Measurements from ENCODE around the gene SCIMP.
"Not testable (repeated sequence)": the region's sequence is repeated elsewhere in the genome, so short reads cannot be mapped to it uniquely, and the experiment has no call there.

SCIMP gene

DNA sequence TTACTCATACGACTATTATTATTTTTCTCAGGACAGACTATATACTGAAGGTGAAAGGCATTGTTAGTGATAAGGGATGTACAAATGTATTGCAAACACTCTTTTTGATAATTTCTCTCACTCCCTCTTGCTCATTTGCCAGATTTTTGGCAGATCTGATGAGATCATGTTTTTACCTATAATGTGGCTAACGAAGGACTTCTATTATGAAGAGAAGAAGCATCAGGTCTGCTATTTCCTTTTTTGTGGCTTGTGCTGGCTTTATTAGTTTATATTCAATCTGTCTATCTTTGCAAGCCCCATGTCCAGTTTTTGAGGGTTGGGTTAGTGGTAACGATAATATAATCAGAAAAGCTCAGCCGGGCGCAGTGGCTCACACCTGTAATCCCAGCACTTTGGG, 22.5 kb upstream of the SCIMP start:
- Histone ChIP-seq H3K4me3 (ENCODE audit: low read length) (no peak overlapping the region), H3K9me3 (ENCODE audit: insufficient read depth, low read depth, low read length) (no peaks in the 10 kb centered on the region), H3K27me3 (ENCODE audit: insufficient read depth, low read length) (no peaks in the 10 kb centered on the region), H3K36me3 (ENCODE audit: insufficient read depth, low read depth, low read length) (no peaks in the 10 kb centered on the region), H3K27ac (ENCODE audit: low read length) (no peak overlapping the region), H3K9ac (ENCODE audit: low read depth, low read length) (no peak overlapping the region), H3K4me1 (ENCODE audit: insufficient read depth, low read length) (no peaks in the 10 kb centered on the region)

DNA sequence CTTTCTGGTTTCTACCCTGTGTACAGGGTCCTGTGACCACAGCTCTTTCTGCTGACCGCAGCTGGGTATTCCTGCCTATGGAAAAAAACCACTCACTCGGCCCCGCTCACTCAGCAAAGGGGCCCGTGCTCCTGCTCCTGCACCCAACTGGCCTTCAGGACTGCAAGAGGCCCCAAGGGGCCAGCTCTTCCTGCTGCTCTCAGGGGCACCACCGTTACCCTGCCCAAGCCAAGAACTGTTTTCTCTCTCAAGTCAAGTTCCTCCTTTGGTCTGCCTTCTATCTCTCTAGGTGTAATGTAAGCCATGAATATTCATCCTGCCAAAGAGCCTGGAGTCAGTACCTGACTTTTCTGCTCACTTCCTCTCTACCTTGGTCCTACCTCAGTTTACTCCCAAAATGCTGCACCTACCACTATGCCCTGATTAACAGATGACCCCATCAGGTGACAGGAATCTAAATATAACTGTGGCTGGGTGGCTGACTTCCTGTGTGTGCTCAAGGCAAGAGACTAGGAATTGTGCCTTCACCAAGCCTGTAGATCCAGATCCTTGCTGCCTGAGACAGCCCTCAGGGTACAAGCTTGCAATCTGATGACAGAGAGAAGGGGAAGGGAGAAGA, 20.4 kb upstream of the SCIMP start:
- Histone ChIP-seq H3K36me3 (ENCODE audit: insufficient read depth, low read depth, low read length) (no peaks in the 10 kb centered on the region), H3K4me1 (ENCODE audit: insufficient read depth, low read length) (no peaks in the 10 kb centered on the region), H3K27me3 (ENCODE audit: insufficient read depth, low read length) (no peaks in the 10 kb centered on the region), H3K27ac (ENCODE audit: low read length) (no peak overlapping the region), H3K4me3 (ENCODE audit: low read length) (no peak overlapping the region), H3K9me3 (ENCODE audit: insufficient read depth, low read depth, low read length) (no peaks in the 10 kb centered on the region), H3K9ac (ENCODE audit: low read depth, low read length) (no peak overlapping the region)

DNA sequence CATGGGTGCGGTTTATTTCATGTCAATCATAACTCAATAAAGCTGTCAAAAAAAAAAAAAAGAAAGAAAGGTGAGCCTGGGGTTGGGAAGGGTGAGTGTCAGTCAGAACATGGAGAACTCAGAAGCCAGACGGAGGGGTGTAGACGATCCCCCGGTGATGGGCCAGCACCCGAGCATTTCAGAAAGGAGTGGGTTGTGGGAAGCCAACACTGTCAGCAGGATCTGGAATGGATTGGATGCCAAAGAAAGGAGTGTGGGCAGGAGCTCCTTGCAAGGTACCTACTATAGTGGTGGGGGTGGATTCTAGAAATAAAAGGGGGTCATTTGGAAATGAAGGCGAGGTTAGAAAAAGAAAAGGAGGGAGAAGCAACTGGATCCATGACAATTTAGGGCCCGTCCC, 19.8 kb upstream of the SCIMP start:
- Histone ChIP-seq H3K27ac (ENCODE audit: low read length) (no peak overlapping the region), H3K9me3 (ENCODE audit: insufficient read depth, low read depth, low read length) (no peaks in the 10 kb centered on the region), H3K27me3 (ENCODE audit: insufficient read depth, low read length) (no peaks in the 10 kb centered on the region), H3K4me3 (ENCODE audit: low read length) (no peak overlapping the region), H3K4me1 (ENCODE audit: insufficient read depth, low read length) (no peaks in the 10 kb centered on the region), H3K36me3 (ENCODE audit: insufficient read depth, low read depth, low read length) (no peaks in the 10 kb centered on the region), H3K9ac (ENCODE audit: low read depth, low read length) (no peak overlapping the region)

- Histone ChIP-seq H3K27ac (ENCODE audit: low read length) (no peak overlapping the region), H3K4me1 (ENCODE audit: insufficient read depth, low read length) (no peaks in the 10 kb centered on the region), H3K9ac (ENCODE audit: low read depth, low read length) (no peak overlapping the region), H3K27me3 (ENCODE audit: insufficient read depth, low read length) (no peaks in the 10 kb centered on the region), H3K4me3 (ENCODE audit: low read length) (no peak overlapping the region), H3K36me3 (ENCODE audit: insufficient read depth, low read depth, low read length) (no peaks in the 10 kb centered on the region), H3K9me3 (ENCODE audit: insufficient read depth, low read depth, low read length) (no peaks in the 10 kb centered on the region)
Observed at GRCh38 chr17:5249615-5250014, 15.0 kb upstream of the SCIMP start.

DNA sequence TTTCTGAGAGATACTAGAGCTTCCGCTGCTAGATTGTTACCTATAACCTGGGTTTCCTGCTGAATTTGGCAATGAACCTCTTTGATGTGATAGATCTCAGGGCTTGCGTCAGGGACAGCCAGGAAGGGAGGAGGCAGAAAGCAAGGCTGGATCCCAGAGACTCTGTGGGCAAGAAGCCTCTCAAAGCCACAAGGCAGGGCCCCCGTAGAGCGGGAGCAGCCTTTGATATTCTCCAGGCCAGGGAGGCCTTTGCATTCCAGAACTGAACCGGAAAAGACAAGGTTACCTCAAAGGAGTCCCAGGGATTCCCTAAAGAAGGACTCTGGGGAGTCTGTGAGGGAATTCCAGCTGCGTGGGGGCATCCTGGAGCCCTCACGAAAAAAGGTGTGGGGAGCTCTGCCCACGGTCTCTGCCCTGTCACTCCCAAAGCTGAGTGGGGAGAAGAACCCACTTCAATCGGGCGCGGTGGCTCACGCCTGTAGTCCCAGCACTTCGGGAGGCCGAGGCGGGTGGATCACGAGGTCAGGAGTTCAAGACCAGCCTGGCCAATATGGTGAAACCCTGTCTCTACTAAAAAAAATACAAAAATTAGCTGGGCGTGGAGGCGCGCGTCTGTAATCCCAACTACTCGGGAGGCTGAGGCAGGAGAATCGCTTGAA, 14.3 kb upstream of the SCIMP start:
- no peak overlapping the region for H3K27ac ChIP-seq (ENCODE audit: low read length)
- H3K27me3 ChIP-seq (ENCODE audit: insufficient read depth, low read length): no peaks in the 10 kb centered on the region
- H3K9ac ChIP-seq (ENCODE audit: low read depth, low read length): no peak overlapping the region
- no peak overlapping the region for H3K4me3 ChIP-seq (ENCODE audit: low read length)
- no peaks in the 10 kb centered on the region for H3K36me3 ChIP-seq (ENCODE audit: insufficient read depth, low read depth, low read length)
- no peaks in the 10 kb centered on the region for H3K9me3 ChIP-seq (ENCODE audit: insufficient read depth, low read depth, low read length)
- H3K4me1 ChIP-seq (ENCODE audit: insufficient read depth, low read length): no peaks in the 10 kb centered on the region

GRCh38 chr17:5247621-5248020, 13.0 kb upstream of the SCIMP start:
- Histone ChIP-seq H3K9me3 (ENCODE audit: insufficient read depth, low read depth, low read length) (no peaks in the 10 kb centered on the region), H3K27me3 (ENCODE audit: insufficient read depth, low read length) (no peaks in the 10 kb centered on the region)

GRCh38 chr17:5241861-5242671, 7.4 kb upstream of the SCIMP start:
- H3K4me3 ChIP-seq (ENCODE audit: low read length): no peak overlapping the region
- no peak overlapping the region for H3K27ac ChIP-seq (ENCODE audit: low read length)
- H3K9ac ChIP-seq (ENCODE audit: low read depth, low read length): no peak overlapping the region

More at GRCh38 chr17:5247621-5248020, 13.0 kb upstream of the SCIMP start:
- Histone ChIP-seq H3K4me3 (ENCODE audit: low read length) (no peak overlapping the region), H3K9ac (ENCODE audit: low read depth, low read length) (no peak overlapping the region), H3K27ac (ENCODE audit: low read length) (no peak overlapping the region), H3K4me1 (ENCODE audit: insufficient read depth, low read length) (no peaks in the 10 kb centered on the region), H3K36me3 (ENCODE audit: insufficient read depth, low read depth, low read length) (no peaks in the 10 kb centered on the region)

GRCh38 chr17:5239769-5240168, 5.1 kb upstream of the SCIMP start:
- not testable (repeated sequence) for H3K27ac ChIP-seq (ENCODE audit: low read length); H3K4me3 ChIP-seq (ENCODE audit: low read length); H3K4me1 ChIP-seq (ENCODE audit: insufficient read depth, low read length); H3K9ac ChIP-seq (ENCODE audit: low read depth, low read length); H3K27me3 ChIP-seq (ENCODE audit: insufficient read depth, low read length); H3K9me3 ChIP-seq (ENCODE audit: insufficient read depth, low read depth, low read length); H3K36me3 ChIP-seq (ENCODE audit: insufficient read depth, low read depth, low read length)

More at GRCh38 chr17:5241861-5242671, 7.4 kb upstream of the SCIMP start:
- H3K36me3 ChIP-seq (ENCODE audit: insufficient read depth, low read depth, low read length): no peaks in the 10 kb centered on the region
- no peaks in the 10 kb centered on the region for H3K27me3 ChIP-seq (ENCODE audit: insufficient read depth, low read length)
- no peaks in the 10 kb centered on the region for H3K4me1 ChIP-seq (ENCODE audit: insufficient read depth, low read length)
- no peaks in the 10 kb centered on the region for H3K9me3 ChIP-seq (ENCODE audit: insufficient read depth, low read depth, low read length)

DNA sequence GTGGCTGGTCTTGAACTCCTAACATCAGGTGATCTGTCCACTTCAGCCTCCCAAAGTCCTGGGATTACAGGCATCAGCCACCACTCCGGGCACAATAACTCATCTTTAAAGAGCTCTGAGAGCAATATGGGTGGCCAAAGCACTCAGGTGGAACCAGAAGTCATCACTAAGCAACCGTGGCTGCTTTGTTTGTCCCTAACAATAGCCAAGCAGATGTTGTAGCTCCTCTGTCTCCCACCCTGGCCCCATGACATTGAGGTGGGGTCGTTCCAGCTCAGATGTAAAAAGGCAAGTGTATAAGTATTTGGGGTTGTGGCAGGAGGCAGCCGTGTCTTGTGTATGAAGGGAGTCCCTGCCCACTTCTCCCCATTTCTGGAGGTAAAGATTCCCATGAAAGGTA, 3.7 kb upstream of the SCIMP start:
- Histone ChIP-seq H3K27me3 (ENCODE audit: insufficient read depth, low read length) (no peaks in the 10 kb centered on the region), H3K36me3 (ENCODE audit: insufficient read depth, low read depth, low read length) (no peaks in the 10 kb centered on the region), H3K9me3 (ENCODE audit: insufficient read depth, low read depth, low read length) (no peaks in the 10 kb centered on the region), H3K4me3 (ENCODE audit: low read length) (no peak overlapping the region), H3K9ac (ENCODE audit: low read depth, low read length) (no peak overlapping the region), H3K27ac (ENCODE audit: low read length) (no peak overlapping the region), H3K4me1 (ENCODE audit: insufficient read depth, low read length) (no peaks in the 10 kb centered on the region)

DNA sequence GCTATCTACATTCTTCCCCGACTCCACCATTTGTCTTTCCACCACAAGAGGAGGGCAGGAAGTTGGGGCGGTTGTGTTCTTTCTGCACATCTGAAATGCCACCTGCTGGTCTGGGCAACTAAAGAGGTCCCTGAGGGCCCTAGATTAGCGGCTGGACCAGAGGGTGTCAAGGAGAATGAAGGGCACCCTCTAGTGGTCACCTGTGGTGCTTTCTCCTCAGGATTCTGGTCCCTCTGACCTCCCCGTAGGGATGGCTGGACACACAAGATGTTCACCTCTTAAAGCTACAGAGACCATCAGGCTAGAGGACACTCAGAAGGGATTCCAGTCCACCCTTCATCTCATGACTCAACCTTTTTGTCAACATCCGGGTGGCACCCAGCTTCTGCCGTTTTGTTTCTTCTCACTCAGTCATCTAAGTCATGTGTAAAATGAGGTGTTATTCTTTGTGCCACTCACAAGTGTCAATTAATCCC, 2.9 kb upstream of the SCIMP start:
- no peaks in the 10 kb centered on the region for H3K27me3 ChIP-seq (ENCODE audit: insufficient read depth, low read length)
- H3K27ac ChIP-seq (ENCODE audit: low read length): no peak overlapping the region
- no peak overlapping the region for H3K9ac ChIP-seq (ENCODE audit: low read depth, low read length)
- no peaks in the 10 kb centered on the region for H3K4me1 ChIP-seq (ENCODE audit: insufficient read depth, low read length)
- no peak overlapping the region for H3K4me3 ChIP-seq (ENCODE audit: low read length)
- H3K36me3 ChIP-seq (ENCODE audit: insufficient read depth, low read depth, low read length): no peaks in the 10 kb centered on the region
- H3K9me3 ChIP-seq (ENCODE audit: insufficient read depth, low read depth, low read length): no peaks in the 10 kb centered on the region

DNA sequence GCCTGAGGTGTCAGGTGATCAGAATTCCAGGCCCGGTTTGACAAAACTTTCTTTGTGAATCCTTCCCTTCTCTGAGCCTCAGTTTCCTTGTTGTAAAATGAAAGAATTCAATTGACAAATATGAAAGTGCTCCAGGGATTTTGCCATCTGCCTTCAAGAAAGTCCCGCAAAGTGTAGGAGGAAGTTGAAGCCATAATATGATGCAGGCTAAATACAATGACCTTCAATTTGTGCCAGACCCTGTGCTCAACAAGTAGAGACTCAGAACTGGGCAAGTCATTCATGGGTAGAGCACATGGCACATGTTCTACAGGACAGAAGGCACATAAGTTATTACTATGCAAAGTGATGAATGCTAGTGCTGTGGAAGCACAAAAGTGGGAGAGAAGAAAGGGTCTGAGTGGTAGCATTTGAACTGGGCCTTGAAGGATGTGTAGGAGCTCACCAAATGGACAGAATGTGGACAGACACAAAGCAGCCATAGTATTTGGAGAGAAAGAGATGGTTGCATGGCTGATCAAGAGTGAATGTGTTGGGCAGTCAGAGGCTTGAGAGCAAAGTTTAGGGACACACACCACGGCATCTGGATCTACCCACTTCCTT, 2.4 kb upstream of the SCIMP start:
- no peaks in the 10 kb centered on the region for H3K36me3 ChIP-seq (ENCODE audit: insufficient read depth, low read depth, low read length)
- H3K27me3 ChIP-seq (ENCODE audit: insufficient read depth, low read length): no peaks in the 10 kb centered on the region
- no peak overlapping the region for H3K4me3 ChIP-seq (ENCODE audit: low read length)
- no peak overlapping the region for H3K27ac ChIP-seq (ENCODE audit: low read length)
- no peaks in the 10 kb centered on the region for H3K9me3 ChIP-seq (ENCODE audit: insufficient read depth, low read depth, low read length)
- no peaks in the 10 kb centered on the region for H3K4me1 ChIP-seq (ENCODE audit: insufficient read depth, low read length)
- H3K9ac ChIP-seq (ENCODE audit: low read depth, low read length): no peak overlapping the region

Data from iPS-20b (cell line).